Stimulated activated CD8-positive, alpha-beta memory T cell treated with anti-CD3 and anti-CD28 coated beads, Interleukin-7, amount 100 ng/mL, for 4 hours (primary cell): ENCODE data around the gene ULK4.
"Not testable (repeated sequence)": the region's sequence is repeated elsewhere in the genome, so short reads cannot be mapped to it uniquely, and the experiment has no call there.

Experiments used
- DNase-seq, 2 donors: peaks; one replicate each; pipeline ENCODE4 v3.0.0-alpha.2; 2020; ENCODE audit warnings: low read depth in 2 of 2

Gene ULK4

GRCh38 chr3:41647730-41648129 is 314.2 kb downstream of the ULK4 start:
- not testable (repeated sequence) for DNase-seq

DNA sequence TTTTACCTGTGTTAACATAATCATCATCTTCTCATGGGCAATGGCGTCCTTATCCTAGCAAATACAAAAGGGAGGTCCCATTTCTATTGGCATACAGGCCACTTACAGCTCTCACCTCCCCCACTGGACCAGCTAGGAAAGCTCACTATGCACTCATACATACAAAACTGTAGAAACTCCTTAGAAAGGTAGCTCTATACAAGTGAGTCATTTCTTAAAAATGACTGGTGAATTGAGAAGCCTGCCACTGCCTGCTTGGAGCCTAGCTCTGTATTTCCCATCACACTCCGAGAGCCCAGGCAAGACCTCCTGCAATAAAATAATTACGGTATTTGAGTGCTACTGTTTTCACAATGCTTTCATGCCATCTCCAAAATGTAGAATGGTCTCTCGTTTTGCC is 321.8 kb downstream of the ULK4 start:
- DNase-seq, result no peak

DNA sequence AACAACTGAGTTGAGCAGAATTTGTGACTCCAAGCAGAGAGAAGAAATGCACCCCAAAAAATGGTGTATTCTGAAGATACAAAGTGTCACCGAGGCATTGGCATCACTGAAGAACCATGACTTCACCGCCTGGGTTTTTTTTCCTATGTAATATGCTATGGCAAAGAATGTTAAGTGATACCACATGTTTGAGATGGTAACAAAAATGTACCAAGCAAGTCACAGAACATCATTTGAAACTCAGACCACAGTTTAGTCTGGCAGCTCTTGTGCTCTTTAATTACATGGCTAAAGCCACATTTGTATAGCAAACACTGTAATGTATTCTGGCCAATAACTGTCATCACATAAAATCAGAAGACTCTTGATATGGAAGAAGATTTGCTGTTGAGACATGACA is 323.5 kb downstream of the ULK4 start:
- DNase-seq, result no peak

- no peak for DNase-seq
These were observed 329.2 kb downstream of the ULK4 start for GRCh38 chr3:41632700-41633099.

- DNase-seq, result no peak
These were observed 331.2 kb downstream of the ULK4 start for GRCh38 chr3:41630708-41631107.

GRCh38 chr3:41629986-41630385 is 331.9 kb downstream of the ULK4 start:
- DNase-seq, result no peak

DNA sequence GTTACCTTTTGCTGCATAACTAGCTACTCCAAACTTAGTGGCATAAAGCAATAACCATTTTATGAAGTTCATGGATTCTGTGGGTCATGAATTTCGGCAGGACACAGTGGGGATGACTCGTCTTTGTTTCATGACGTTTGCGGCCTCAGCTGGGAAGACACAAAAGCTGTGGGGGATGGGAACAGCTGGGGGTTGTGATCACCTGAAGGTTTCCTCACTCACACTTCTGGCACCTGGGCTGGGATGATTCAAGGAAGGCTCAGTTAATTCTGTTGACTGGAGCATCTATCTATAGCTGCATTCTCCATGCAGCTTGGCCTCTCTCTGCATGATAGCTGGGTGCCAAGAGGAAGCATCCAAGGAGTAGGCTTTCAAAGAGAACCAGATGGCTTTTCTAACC is 332.8 kb downstream of the ULK4 start:
- no peak for DNase-seq

DNA sequence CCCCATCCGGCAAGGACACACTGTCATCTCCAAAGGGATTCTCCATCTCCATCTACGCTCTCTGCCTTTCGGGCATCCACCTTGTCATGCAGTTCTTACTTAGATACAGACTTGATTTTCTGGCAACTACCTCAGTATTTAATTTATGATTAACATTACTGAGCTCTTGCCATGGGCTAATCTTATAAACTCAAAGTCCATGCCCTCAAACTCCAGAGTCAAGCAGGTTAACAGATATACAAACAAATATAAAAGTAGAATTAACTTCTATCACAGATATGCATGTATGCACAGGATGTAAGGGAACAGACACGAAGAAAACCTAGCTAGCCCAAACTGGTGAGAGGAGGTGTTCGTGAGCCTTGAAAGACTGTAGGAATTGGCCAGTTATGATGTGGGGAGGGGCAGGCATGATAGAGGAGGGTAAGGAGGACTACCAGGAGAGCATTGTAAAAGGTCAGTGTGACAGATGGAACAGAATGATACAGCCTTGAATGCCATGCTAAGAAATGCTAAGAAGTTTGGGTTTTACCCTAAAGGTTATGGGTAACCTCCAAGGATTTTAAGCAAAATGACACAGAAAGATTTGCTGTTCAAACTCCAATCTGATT is 334.3 kb downstream of the ULK4 start:
- no peak for DNase-seq

DNA sequence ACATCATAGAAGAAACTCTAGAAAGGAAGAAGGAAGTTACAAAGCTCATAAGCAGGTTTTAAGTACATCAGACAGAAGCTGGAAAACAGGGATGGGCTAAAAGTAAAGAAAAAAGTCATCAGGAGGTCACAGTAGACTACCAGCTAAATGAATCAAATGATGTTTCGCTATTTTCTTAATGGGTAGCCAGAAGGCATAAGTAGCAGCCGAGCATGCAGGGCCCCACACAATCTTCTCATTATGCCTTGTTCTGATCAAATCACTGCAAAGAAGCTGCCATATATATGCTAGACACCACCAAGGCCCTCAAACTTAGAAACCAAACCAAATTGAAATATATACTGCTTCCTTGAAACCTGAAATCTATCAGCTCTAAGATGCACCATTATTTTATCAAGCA is 349.1 kb downstream of the ULK4 start:
- no peak for DNase-seq

DNA sequence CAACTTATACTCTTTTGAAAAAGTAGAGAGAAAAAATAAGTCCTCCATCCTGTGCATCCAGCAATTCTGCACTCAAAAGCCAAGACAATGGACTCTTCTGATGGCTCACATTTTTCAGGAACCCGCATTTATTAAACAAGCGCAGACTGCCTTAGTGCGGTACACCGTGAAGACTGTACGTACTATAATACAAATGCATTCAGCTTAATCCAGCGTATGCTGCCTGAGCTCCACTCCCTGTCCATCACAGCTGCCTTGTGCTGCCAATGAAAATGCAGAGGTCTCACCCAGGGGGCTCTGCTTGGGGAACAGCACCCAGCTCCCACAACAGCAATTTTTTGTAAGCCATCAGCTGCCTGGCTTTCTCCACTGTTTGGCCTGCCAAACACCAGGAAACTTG is 350.9 kb downstream of the ULK4 start:
- DNase-seq, result no peak

DNA sequence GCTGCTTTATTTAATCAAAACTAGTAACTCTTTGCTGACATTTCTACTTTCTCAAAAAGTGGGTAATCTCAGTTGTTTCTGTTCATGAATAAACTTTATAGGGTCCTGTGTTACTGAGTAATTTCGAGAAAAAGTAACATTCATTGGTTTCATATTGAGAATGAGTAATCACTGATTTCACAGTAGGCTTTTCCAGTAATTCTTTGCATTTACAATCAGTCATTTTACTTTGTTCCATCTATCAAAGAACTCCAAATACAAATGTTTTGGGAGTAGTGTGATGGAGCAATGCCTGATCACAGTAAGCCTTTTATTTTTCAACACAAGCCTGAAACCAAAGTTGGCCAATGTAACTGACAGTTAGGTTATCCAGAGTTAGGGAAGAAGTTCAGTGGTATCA is 353.6 kb downstream of the ULK4 start:
- no peak for DNase-seq

DNA sequence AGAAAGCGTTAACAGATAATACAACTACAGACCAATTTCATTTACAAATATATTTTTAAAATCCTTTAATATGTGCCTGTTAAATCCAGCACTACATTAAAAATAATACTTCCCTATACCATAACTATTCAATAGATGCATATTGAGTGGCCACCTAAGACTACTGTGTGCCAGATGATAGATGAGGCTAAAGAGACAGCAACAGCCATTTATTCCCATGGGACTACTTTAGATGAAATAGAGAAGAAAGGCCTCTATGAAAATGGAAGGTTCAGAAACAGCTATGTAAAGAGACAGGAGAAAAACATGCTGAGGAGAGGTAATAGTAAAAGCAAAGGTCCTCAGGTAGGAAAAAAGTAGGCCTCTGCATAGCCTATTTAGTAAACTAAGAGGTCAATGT is 358.1 kb downstream of the ULK4 start:
- DNase-seq, result no peak

GRCh38 chr3:41602121-41602520 is 359.8 kb downstream of the ULK4 start:
- DNase-seq, result no peak

- DNase-seq, result no peak
These were observed 360.4 kb downstream of the ULK4 start for GRCh38 chr3:41601404-41601987.

DNA sequence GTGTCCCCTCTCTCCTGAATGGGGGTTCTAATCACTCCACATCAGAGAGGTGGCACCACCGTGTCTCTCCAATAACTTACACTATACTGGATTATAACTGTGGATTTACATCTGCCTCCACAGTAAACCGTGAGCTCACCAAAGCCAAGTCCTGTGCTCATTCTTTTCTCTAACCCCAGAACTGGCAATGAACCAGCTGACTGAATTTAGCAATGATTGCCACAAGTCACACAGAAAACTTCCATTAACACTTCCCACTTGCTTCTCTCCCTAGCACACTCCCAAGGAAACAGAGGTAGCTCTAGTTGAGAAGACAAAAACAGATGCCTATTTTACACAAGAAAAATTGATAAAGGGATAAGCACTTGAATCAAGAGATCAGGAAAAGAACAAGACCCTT is 361.3 kb downstream of the ULK4 start:
- no peak for DNase-seq

GRCh38 chr3:41599127-41599484 is 362.8 kb downstream of the ULK4 start:
- DNase-seq, result no peak

DNA sequence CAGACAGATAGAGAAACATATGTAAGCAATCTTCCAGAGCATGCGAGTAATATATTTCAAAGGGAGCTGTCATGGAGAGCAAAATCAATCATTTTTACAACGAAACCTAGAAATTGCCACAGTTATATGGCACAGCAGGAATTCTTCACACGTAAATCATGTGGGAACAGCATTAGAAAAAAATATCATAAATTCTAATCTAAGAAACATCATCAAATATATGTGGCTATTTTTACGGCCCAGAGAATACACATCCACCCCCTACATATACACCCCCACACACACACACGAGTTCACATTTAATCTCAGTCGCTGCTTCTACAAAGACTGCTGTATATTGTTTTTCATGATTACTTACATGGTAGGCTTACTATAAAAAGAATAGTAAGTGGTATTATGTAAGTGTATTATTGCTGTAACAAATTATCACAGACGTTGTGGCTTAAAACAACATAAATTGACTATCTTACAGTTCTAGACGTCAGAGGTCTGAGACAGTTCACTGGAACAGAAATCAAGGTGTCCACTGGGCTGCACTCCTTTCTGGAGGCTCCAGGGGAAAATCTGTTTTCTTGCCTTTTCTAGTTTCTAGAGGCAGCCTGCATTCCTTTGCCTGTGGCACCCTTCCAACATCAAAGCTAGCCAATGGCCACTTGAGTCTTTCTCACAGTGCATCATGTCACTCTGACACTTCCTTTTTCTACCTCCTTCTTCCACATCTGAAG is 363.3 kb downstream of the ULK4 start:
- no peak for DNase-seq

DNA sequence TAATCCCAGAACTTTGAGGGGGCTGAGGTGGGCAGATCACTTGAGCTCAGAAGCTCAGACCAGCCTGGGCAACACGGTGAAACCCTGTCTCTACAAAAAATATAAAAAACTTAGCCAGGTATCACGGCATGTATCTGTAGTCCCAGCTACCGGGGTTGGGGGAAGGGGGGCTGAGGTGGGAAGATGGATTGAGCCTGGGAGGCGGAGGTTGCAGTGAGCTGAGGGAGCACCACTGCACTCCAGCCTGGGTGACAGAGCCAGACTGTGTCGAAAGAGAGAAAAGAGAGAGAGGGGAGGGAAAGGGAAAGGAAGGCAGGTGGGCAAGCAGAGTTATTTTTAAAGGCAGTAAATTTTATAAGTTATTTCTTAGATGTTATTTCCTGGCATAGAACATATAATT is 368.1 kb downstream of the ULK4 start:
- DNase-seq, result no peak

DNA sequence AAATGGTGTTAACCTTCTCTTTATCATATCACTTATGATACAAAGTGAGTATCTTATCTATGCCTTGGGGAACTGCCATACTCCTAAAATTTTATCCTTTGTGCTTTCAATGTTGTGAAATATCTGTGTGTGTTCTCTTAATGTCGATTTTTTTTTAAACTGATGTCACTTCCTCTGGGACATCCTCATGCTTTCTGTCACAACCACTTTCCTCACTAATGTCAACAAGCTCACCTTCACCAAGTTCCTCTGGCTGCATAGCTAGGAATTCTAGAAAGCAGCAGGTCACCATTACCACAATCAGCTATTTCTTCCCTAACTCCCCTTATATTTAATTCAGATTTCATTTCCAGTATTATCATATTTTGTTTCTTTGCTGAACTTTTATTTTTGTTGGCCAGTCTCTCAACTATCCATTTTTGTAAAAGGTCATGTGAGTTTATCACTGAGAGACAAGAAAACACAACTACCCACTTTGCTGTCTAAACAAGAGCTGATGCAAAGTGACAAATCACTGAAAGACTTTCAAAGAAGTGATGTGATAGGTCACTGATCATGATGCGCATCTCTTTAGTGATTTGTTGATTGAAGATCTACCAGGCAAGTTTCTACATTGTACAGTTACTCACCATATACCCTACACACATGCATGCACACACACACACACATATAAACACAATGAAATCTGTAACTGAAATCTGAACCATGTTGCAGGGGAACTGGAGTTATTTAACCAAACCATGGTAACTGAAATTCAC is 369.0 kb downstream of the ULK4 start:
- no peak for DNase-seq

- DNase-seq, result no peak
These were observed 378.9 kb downstream of the ULK4 start for GRCh38 chr3:41583014-41583413.

DNA sequence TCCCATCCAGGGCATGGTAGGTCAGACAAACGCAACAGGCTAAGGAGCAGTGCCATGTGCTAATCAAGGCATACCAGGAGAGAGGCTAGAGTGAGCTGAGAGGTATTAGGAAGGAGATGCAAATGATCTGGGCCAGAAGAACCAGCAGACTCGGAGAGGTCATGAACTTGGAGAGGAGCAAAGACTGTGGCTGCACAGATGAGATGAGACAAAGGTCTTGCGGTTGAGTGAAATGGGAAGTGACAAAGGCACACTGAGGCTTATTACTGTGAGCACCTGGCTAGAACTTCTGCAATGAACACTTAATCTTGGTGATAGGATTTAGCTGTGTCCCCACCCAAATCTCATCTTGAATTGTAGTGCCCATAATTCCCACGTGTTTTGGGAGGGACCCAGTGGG is 380.2 kb downstream of the ULK4 start:
- no peak for DNase-seq

GRCh38 chr3:41580274-41580959 is 381.5 kb downstream of the ULK4 start:
- no peak for DNase-seq
